GM23248 (cell line): Measurements from ENCODE around the gene CDH4. TPM values are rescaled to one million over a fixed set of nuclear protein-coding genes. Genes with fewer than 3 reads are reported as not detected.
A peak's percentile ranks its signal among the peaks of the same experiment; 100 is the strongest.

ENCODE experiments used
- DNase-seq: peaks from one replicate; pipeline ENCODE4 v3.0.0-alpha.2; 2015
- H2AFZ ChIP-seq: fragments of 200-600 bp; sonication (generic); 2 replicates; pipeline ENCODE4 v1.6.1; 2016; ENCODE audit warnings: antibody characterized with exemption
- H3F3A ChIP-seq: fragments of 200-600 bp; sonication (generic); 2 replicates; pipeline ENCODE4 v1.6.1; 2016; ENCODE audit warnings: mild to moderate bottlenecking, antibody characterized with exemption, mixed run types; ENCODE audit not compliant: insufficient read depth
- H3K27ac ChIP-seq: fragments of 200-600 bp; sonication (generic); 2 replicates; pipeline ENCODE4 v1.5.1; 2016; ENCODE audit warnings: mild to moderate bottlenecking
- H3K27me3 ChIP-seq: fragments of 200-600 bp; sonication (generic); replicated peaks from 2 replicates; pipeline ENCODE4 v1.6.1; 2016; ENCODE audit warnings: mild to moderate bottlenecking; ENCODE audit not compliant: insufficient read depth
- H3K36me3 ChIP-seq: fragments of 200-600 bp; sonication (generic); 2 replicates; pipeline ENCODE4 v1.6.1; 2016; ENCODE audit warnings: low read depth, mild to moderate bottlenecking
- H3K4me1 ChIP-seq: fragments of 200-600 bp; sonication (generic); 2 replicates; pipeline ENCODE4 v1.6.1; 2016; ENCODE audit warnings: mild to moderate bottlenecking; ENCODE audit not compliant: insufficient read depth
- H3K4me2 ChIP-seq: fragments of 200-600 bp; sonication (generic); one replicate; pipeline ENCODE4 v1.6.1; 2016; ENCODE audit warnings: mild to moderate bottlenecking; ENCODE audit not compliant: unreplicated experiment
- H3K4me3 ChIP-seq: fragments of 200-600 bp; sonication (generic); 2 replicates; pipeline ENCODE4 v1.5.1; 2016; ENCODE audit warnings: mild to moderate bottlenecking
- H3K79me2 ChIP-seq: fragments of 200-600 bp; sonication (generic); 2 replicates; pipeline ENCODE4 v1.6.1; 2016; ENCODE audit warnings: mild to moderate bottlenecking; ENCODE audit not compliant: insufficient read depth
- H3K9ac ChIP-seq: fragments of 200-600 bp; sonication (generic); 2 replicates; pipeline ENCODE4 v1.6.1; 2016; ENCODE audit warnings: mild to moderate bottlenecking
- H3K9me2 ChIP-seq: fragments of 200-600 bp; sonication (generic); 2 replicates; pipeline ENCODE4 v1.6.1; 2016; ENCODE audit warnings: mixed run types, mild to moderate bottlenecking, moderate library complexity; ENCODE audit not compliant: insufficient read depth
- H3K9me3 ChIP-seq: fragments of 200-600 bp; sonication (generic); one replicate; pipeline ENCODE4 v1.6.1; 2017; ENCODE audit warnings: low read depth
- H4K20me1 ChIP-seq: fragments of 200-600 bp; sonication (generic); 2 replicates; pipeline ENCODE4 v1.6.0; 2016; ENCODE audit not compliant: insufficient read depth
- EZH2 ChIP-seq: fragments of 200-600 bp; sonication (generic); IDR thresholded peaks from 2 replicates; pipeline ENCODE4 v1.6.1; 2018; ENCODE audit warnings: antibody characterized with exemption, mild to moderate bottlenecking; ENCODE audit not compliant: insufficient read depth, poor library complexity, severe bottlenecking
- EZH2phosphoT487 ChIP-seq: fragments of 200-600 bp; sonication (generic); IDR thresholded peaks from 2 replicates; pipeline ENCODE4 v1.6.1; 2018; ENCODE audit warnings: antibody characterized with exemption, moderate library complexity, mild to moderate bottlenecking, low read depth; ENCODE audit not compliant: insufficient read depth
- WGBS, 2 experiments: methylation state at CpG; one replicate each; pipeline ENCODE4 v1.1.6; 2015 to 2017; ENCODE audit warnings: low lambda C conversion rate in 2 of 2, low coverage in 1 of 2; ENCODE audit errors: missing lambda C conversion rate in 2 of 2; 5-methylcytosine and 5-hydroxymethylcytosine counted together
- in situ Hi-C: fragments of 300-500 bp; cut with MboI; formaldehyde crosslinking; loops from 2 replicates; pipeline ENCODE4 v1.15.0; 2020
- polyA plus RNA-seq: library from polyadenylated mRNA; unstranded; fragments of >200 nt; fragmentation: Nextera tagmentation; extraction: Ambion mirVana; gene quantifications from 2 replicates; pipeline ENCODE4 v1.2.1, GENCODE V29; 2016
- total RNA-seq: library from RNA; depleted of rRNA; stranded (reverse); fragments of >200 nt; shearing (Covaris generic); gene quantifications from 2 replicates; pipeline ENCODE4 v1.2.3, GENCODE V29; 2014

The CDH4 gene
- total and polyA plus RNA-seq, 2 experiments from 2014 or later = 1.1 to 3.9 TPM

- in situ Hi-C loops = no loop called here
- no peaks in the 10 kb centered on the region for H3F3A ChIP-seq
- H3K9ac ChIP-seq = no peak overlapping the region
- no peaks in the 10 kb centered on the region; the same call in 1 of the 2 replicates for H3K4me1 ChIP-seq
- 66 to 70% methylated on average over 18 to 19 of the region's 19 CpGs for WGBS, 2 experiments
- H3K9me3 ChIP-seq = no peaks in the 10 kb centered on the region
- no peaks in the 10 kb centered on the region for H3K36me3 ChIP-seq
- H4K20me1 ChIP-seq = no peaks in the 10 kb centered on the region
- TF ChIP-seq EZH2phosphoT487 = no peak
- no peak for TF ChIP-seq EZH2
- no peak overlapping the region for H3K4me2 ChIP-seq
- DNase-seq = no peak
- no peaks in the 10 kb centered on the region; the same call in 1 of the 2 replicates for H3K27me3 ChIP-seq
- no peaks in the 10 kb centered on the region for H3K9me2 ChIP-seq
- no peak overlapping the region for H3K27ac ChIP-seq
- no peak overlapping the region for H2AFZ ChIP-seq
- H3K4me3 ChIP-seq = no peak overlapping the region
- no peaks in the 10 kb centered on the region for H3K79me2 ChIP-seq
Observed at GRCh38 chr20:61635721-61636455, 383.8 kb downstream of the CDH4 start.

DNA sequence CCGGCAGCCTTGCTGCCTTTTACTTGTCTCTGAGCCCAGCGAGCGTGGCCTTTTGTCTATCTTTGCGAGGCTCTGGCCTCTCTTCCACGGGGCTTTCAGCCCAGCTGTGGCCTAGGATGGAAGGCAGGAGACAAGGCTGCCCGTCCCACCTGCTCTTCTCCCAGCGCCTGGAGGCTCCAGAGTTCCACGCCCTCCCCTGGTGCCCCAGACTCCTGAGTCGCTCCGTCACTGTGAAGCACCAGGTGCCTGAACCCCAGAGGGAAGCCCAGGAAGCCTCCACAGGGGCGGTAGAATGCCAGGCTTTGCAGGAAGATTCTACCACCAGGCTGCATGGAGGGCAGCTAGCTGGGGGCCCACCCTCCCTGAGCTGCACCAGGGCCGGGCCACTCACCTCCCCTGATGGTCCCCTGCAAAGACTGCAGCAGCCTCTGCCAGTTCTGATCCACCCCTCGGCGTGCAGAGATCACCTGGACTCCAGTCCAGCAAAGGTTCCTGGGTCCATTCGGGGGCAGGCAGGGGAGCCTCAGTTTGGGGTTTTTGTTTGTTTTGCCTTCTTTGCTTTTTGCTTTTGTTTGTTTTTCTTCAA is 384.6 kb downstream of the CDH4 start:
- no peak for TF ChIP-seq EZH2
- TF ChIP-seq EZH2phosphoT487 = no peak
- no peaks in the 10 kb centered on the region; the same call in 1 of the 2 replicates for H3K27me3 ChIP-seq
- in situ Hi-C loops = no loop called here
- H4K20me1 ChIP-seq = no peaks in the 10 kb centered on the region
- H3K36me3 ChIP-seq = no peaks in the 10 kb centered on the region
- H3K9ac ChIP-seq = no peak overlapping the region
- no peaks in the 10 kb centered on the region for H3K9me2 ChIP-seq
- H3K79me2 ChIP-seq = no peaks in the 10 kb centered on the region
- WGBS, 2 experiments = 48 to 51% methylated on average over 14 to 15 of the region's 15 CpGs
- H3K4me2 ChIP-seq = no peak overlapping the region
- H3K9me3 ChIP-seq = no peaks in the 10 kb centered on the region
- no peak overlapping the region for H3K27ac ChIP-seq
- no peaks in the 10 kb centered on the region for H3F3A ChIP-seq
- DNase-seq = no peak
- no peak overlapping the region for H3K4me3 ChIP-seq
- no peaks in the 10 kb centered on the region; the same call in 1 of the 2 replicates for H3K4me1 ChIP-seq
- no peak overlapping the region for H2AFZ ChIP-seq

GRCh38 chr20:61638802-61639585 is 386.9 kb downstream of the CDH4 start:
- Histone ChIP-seq H3K27me3 (no peaks in the 10 kb centered on the region; the same call in 1 of the 2 replicates), H3K9me3 (no peaks in the 10 kb centered on the region), H3F3A (no peaks in the 10 kb centered on the region), H2AFZ (no peak overlapping the region), H3K9ac (no peak overlapping the region), H3K4me1 (no peaks in the 10 kb centered on the region; the same call in 1 of the 2 replicates), H3K79me2 (no peaks in the 10 kb centered on the region), H3K4me3 (no peak overlapping the region), H3K36me3 (no peaks in the 10 kb centered on the region), H4K20me1 (no peaks in the 10 kb centered on the region), H3K4me2 (no peak overlapping the region), H3K9me2 (no peaks in the 10 kb centered on the region), H3K27ac (no peak overlapping the region)
- no peak for TF ChIP-seq EZH2
- no peak for TF ChIP-seq EZH2phosphoT487
- in situ Hi-C loops = no loop called here
- 44 to 51% methylated on average over 17 of the region's 17 CpGs for WGBS, 2 experiments
- peak; percentile 48 for DNase-seq

- Histone ChIP-seq H2AFZ (no peak overlapping the region), H3K9ac (no peak overlapping the region), H3K4me2 (no peak overlapping the region), H3K9me2 (no peaks in the 10 kb centered on the region), H3K27ac (no peak overlapping the region), H3K4me1 (no peaks in the 10 kb centered on the region; the same call in 1 of the 2 replicates), H3F3A (no peaks in the 10 kb centered on the region), H3K79me2 (no peaks in the 10 kb centered on the region), H4K20me1 (no peaks in the 10 kb centered on the region), H3K9me3 (no peaks in the 10 kb centered on the region), H3K4me3 (no peak overlapping the region), H3K36me3 (no peaks in the 10 kb centered on the region), H3K27me3 (no peaks in the 10 kb centered on the region; the same call in 1 of the 2 replicates)
- in situ Hi-C loops = no loop called here
- WGBS, 2 experiments = 21 to 24% methylated on average over 23 of the region's 23 CpGs
- peak; percentile 71 for DNase-seq
- TF ChIP-seq EZH2phosphoT487 (no peak), EZH2 (no peak)
Observed at GRCh38 chr20:61640131-61640870, 388.2 kb downstream of the CDH4 start.
